M059J (cell line): Measurements from ENCODE around the gene STPG4. TPM values are rescaled to one million over a fixed set of nuclear protein-coding genes. Genes with fewer than 3 reads are reported as not detected.

Experiments used
- DNase-seq: peaks from one replicate; pipeline ENCODE4 v3.0.0-alpha.2; 2012; ENCODE audit warnings: low read depth
- total RNA-seq: library from RNA; depleted of rRNA; stranded (reverse); fragments of >200 nt; shearing (Covaris generic); gene quantifications from 2 replicates; pipeline ENCODE4 v1.2.3, GENCODE V29; 2014

The STPG4 gene
- total RNA-seq, 1 experiment from 2014 or later = 1.0 TPM

DNA sequence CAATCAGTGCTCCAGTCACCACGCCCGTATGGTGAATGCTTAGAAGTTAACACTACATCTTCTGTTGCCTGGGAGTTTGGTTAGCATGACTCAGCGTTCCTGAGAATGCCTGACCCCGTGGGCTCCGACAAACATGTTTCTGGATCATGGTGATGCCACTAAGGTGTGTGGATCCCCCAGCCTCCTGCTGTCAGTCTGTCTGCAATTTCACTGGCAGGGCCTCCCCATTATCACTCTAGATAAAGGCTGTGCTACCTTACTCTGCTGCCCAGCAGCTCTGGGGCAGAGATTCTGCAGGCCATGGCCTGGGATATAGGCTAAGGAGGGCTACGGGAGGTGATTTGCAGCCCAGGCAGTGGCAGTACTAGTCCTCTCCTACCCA, 66.0 kb downstream of the STPG4 start:
- peak; percentile 60 for DNase-seq

DNA sequence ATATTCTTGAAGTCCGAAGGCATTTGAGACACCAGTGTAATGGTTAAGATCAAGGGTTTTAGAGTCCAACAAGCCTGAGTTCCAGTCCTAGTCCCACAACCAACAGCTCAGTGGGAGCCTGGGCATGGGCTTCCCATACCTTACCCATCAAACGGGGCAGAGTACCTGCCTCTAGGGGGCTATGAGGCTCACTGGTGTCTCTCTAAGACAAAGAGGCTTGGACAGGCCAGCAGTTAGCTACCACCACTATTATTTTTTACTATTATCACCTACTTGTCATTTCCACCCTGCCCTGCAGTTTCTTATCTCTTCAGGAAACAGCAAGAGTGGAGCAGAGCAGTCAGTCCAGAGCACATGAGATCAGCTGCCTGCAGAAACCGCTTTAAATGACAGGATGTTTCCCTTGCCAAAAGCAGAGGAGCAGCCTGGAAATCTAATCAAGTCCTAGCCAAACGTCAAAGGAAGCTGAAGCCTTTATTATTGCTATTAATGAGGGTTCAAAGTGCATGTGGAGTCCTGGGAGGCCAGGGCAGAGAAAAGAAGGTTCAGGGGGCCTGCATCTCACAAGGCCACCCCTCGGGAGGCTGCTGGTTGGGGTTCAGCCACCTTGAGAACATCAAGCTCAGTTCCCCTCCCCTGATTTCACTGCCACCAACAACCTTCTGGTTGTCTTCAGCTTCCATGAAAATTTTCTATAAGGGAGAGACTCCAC, 66.6 kb downstream of the STPG4 start:
- peak; percentile 33 for DNase-seq

DNA sequence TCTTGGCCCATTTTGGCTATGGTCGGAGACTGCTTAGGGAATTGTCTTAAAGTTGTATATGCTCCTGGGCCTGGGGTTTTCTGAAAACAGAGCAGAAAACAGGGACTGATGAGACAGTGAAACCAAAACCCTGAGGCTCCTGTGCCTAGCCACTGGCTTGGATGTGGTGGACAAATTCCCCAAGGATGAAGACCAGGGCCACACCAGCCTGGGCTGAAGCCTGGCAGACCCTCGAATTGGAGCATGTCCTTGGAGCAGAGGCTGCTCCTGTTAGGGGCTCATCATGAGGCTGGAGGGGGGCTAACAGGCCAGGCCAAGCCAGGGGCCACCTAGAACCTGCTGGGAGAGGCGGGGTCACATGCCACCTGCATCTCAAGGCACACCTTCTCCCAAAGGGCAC, 68.1 kb downstream of the STPG4 start:
- DNase-seq = no peak

DNA sequence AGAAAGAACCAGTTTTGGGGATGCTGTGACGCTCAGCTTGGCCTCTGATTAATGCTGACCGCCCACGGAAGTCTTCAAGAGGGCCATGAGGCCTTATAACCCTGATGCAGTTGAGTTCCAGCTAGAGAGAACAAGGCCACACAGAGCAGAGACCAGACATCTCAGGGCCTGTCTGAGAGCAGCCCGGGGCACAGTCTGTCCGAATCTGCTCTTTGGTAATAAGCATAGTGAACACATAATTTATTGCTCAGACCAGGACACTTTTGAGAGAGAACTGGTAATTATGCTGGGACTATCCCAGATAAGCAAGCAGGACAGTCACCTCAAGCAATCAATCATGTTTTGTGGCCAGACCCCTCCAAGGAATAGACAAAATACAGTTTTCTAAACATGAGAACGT, 68.5 kb downstream of the STPG4 start:
- peak; percentile 59 for DNase-seq

DNA sequence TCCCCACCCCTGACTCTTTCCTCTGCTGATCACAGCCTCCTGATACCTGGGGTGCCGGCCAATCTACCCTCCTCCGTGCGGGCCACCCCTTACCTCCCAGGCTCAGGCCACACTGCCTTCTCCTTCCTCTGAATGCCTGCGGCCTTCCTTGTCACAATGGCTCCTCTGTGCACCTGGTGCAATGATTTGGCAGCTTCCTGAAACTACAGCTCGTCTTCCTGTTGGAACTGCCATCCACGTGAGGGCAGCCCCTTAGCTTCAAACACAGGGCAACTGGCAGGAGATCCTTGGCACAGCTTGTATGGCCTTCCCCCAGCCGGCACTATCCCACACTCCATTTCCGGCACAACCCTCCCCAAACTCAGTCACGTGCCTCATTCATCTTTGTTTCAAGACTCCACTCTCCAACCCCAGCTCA, 69.0 kb downstream of the STPG4 start:
- no peak for DNase-seq

DNA sequence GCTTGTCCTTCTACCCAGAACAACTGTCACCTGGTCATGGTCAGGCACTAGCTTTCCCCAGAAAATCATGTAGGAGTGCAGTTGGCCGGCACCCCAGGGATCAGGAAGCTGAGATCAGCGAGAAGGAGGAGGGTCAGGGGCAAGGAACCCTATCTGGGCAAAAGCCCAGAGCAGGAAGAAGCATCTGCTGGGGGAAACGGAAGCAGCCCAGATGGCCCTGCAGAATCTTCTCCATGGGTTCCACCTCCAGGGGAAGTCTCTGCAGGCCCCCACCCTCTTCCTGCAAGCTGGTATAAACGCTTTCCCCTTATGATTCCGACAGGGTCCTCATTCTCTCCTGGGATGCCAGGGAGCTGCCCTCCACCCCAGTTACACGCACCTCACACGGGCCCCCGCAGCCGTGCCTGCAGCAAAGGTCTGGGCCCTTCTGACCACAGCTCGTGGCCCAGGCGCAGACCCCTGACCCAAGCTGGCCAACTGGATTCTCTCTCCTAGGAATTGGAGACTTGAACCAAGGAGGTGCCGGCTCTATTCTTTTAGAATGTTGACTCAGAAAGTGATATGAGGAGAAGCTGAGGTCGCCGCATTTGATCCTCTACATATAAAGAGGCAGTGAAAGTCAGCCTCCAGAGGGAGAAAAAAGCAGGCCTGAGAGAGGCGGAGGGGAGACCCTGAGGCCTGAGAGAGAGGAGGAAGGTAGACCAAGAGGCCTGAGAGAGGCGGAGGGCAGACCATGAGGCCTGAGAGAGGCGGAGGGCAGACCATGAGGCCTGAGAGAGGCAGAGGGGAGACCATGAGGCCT, 71.0 kb downstream of the STPG4 start:
- DNase-seq = no peak

DNA sequence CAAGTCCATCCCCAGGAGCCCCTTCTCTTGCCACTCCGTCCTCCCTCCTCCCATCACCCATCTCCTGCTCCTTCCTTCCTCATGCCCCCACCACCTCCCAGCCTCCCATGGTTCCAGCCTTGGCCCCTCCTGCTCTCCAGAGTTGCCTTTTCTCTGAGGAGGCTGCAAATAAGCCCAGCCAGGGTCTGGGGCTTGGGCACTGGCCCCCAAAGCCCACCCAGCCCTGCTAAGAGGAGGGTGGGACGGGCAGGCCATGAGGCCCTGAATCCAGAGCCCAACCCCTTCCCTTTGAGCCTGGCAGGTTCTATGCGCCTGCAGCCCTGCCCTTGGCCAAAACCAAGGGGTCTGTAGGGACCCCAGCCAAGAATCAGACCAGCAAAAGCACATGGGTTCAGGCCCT, 71.6 kb downstream of the STPG4 start:
- no peak for DNase-seq

DNA sequence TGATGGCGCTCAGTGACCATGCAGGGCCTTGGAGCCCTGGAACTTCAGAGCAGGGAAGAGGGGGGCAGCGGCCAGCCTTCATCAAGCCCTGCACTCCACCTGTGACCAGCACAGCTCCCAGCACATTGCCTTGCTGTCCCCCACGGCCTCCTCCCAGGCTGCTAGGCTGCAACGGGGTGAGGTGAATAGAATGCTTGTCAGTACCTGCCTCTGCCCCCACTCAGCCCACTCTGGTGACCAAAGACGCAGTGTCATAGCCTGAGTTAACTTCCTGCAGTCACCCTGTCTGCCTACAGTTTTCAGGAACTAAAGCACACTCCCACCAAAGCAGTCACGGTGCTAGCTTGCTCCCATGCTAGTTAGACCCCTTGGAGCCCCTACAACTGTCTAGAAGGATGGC, 72.1 kb downstream of the STPG4 start:
- no peak for DNase-seq

DNA sequence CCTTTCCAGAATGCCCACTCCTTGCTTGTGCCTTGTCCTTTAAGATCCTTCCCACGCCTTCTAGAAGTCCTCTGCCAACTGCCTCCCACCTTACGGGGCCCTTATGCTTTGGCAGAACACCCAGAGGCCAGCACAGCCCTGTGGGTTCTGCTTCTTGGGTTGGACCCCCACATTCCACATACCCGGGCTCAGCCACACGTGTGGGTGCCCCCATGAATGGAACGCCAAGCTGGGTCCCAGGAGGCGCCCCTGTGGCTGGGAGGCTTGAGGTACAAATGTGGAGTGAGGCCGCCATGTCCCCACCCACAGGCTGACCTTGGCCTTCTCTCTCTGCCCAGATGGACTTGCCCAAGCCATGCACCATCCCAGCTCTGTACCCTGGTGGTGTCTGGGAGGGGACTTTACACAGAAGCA, 74.2 kb downstream of the STPG4 start:
- no peak for DNase-seq

DNA sequence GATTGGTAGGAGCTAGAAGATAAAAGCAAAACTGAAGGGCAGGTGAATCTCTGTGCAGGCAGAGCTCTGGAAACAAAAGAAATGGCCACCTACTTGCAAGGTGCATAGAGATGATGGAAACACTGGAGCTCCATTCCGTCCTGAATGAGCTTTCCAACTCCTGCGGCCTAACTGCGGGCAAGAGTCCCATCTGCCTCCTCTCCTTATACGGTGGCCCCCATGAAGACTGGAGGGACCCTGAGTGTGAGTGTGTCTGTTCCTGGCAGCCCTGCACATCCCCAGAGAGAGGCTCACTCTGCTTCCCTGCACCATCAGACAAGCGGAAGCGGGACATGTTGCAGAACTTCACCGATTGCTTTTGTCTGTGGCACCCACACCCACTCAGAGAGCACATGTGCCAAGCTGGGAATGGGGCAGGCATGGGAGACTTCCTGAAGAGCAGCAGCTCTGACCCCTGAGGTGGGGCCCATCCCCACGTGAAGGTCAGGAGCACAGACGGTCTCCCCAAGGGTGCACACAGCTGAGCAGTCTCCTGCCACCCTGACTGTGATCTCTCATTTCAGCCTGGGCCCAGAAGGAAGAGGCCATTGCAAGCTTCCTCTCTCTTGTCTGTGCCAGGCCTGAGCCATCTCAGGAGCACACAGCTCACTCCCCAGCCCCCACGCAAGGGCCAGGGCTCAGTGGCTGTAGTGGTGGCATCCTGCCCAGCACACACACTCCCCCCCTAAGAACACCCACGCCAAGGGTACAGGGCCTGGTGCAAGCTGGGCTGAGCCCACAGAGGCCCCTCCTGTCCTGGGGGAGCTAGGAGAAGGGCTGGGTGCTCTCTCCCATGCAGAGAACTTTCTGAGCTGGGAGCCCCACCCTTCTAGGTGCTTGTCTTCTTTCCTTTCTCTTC, 75.3 kb downstream of the STPG4 start:
- no peak for DNase-seq

DNA sequence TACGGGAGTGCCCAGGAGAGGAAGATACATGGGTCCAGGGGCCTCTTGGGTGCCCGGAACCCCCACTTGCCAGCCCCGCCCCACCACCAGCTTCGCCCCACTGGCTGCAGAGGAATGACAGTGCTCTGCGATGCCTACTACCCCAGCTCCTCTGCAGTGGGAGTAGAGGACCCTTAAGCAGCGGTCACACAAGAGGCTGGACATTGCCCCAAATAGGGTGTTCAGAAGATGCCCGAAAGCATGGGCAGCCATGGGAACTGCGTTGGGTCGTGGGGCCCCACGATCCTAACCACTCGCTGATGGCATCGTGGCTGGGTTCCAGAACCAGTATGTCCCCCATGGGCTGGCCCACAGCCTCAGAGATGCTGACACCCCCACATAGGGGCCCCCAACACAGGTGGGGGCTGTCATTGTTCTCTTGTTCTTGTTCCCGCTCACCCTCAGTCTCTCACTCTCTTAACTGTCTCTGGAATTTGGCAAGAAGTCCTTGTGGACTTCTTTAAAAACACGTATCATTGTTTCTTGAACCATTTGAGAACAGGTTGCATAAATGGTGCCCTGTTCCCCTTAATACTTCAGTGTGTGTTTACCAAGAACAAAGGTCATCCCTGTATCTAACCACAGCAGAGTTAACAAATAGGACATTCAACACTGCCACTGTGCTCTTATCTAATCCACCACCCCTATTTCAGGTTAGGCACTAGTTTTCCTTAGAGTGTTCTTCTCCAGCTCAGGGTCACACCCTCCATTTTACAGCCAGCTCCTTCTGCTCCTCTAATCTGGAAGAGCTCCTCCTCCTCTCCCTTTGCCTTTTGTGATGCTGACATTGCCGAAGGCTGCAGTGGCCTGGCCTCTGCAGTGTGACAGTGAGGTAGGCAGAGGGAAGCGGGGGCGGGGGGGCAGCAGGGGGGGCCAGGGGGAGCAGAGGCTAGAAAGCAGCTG, 76.3 kb downstream of the STPG4 start:
- DNase-seq = peak; percentile 33

DNA sequence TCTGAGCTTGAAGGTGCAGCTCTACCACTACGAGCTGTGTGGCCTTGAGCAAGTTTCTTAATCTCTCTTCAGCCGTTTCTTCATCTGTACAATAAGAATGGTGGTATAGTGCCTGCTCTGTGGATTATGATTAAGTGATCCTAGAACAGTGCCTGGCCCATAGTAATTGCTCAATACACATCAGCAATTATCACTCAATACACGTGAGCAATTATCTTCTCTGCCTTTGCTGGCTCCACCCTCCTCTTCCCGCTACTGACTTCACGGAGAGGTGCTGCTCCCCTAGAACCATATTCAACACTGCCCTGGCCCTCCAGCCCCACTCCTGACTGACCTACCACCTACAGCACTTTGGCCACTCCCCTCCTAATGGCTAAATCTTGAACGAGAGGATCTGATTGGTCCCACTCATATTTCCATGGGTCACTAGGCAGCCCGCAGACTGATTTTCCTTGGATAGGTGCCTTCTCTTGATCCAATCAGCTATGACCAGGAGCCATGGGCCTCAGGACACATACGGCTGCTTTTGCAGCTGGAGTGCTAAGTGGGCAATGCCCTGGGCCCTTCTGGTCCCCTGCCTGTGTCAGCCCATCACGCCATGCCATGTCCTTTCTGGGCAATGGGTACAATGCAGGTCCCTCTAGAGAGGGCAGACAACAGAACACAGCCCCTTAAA, 77.5 kb downstream of the STPG4 start:
- no peak for DNase-seq

DNA sequence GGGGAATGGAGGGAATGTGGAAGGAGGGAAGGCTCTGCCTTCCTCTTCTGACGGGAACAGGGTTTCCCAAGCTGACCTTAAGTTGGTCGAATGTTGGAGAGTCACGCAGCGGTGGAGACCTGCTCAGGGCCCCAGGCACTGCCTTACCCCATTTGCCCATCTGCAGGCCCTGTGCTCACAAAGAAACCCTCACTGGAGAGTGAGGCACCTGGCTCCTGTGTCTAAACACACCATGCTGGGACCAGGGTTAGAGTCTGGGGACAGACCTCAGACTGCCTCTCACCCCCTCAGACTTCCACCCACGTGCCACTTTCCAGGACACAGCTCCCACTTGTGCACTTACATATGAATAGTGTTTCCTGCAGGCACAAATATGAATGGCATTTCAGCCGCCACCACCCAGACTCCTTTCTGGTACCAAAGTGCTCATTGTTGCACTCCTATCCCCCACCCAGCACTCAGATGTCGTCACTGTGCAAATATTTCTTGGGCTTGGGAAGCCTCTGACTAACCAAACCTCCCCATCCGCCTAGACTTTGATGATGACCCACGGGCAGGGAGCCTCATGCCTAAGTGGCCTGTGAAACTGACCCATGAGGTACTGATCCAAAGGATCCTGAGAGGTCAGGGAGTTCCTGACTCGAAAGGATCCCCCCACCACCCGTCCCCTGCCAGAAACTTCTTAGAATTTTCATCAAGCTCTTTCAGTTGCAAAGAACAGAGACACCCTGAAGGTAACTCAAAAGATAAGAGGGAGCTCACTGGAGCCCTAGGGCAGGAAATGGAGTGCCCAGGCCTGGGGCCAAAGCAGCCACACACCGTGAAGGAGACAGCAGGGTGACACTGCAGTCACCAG, 78.3 kb downstream of the STPG4 start:
- DNase-seq = peak; percentile 99

DNA sequence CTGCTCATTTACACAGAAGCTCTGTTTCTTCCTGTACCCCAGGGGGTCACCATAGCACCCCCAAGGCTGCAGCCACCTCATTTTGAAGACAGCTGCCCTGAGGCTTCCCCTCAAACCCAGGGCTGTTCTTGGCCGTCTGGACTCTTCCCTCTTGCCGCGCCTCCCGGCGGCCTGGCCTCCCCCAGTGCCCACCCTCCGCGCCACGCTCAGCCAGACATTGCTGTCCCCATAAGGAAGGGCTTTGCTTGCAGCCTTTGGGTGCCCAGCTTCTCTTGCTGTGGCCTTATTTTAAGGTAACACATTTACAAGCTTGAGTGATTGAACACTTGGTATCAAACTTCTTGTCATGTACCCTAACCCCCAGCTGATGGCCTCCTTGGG, 79.0 kb downstream of the STPG4 start:
- DNase-seq = no peak

DNA sequence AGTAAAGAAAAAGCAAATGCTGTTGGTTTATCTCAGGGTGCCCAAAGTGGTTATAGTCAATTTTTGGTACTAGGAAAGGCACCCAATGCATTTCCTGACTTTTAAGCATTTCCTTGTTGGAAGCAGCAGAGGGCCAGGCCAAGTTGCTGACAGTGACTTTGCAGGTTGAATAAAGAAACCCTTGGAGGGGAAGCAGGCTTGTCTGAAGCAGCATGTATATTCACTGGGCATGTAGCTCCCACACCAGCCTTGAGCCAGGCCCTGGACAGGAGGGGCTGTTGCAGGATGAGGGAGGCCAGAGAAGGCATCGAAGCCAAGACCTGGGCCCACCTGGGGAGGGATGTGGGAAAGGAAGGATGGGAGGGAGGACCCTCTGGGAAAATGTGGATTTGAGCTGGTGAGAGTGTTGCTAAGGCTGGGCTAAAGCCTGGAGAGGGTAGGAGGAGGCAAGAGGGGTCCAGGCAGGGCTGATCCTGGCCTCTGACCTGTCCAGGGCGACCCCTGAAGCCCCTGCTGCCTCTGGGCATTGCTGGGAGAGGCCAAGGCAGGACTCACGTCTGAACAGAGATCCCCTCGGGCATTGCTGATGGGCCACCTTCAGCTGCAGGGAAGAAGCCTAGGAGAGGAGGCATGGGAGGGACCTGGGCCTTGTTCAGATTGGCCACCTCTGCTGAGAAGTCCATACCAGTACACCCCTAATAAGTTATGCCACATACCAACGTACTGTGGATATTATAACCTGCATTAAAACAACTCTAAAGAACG, 79.6 kb downstream of the STPG4 start:
- DNase-seq = peak; percentile 52

DNA sequence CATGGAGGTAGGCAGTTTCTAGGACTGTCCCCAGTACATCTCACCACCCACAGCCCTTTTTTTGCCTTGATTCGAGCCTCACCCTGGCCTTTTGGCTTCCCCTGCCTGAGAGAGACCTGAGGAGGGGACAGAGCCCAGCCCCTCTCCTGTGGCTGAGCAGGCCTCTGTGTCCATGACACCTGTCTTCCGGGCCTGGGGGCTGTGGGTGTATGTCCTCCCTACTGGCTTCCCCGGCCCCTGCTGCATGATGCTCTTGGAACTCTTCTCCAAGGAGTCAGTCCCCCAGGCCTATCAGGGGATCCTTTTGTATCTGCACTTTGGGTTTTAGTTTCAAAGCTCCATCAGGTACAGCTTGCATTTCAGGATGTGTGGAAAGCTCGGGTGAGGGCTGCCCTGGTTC, 80.4 kb downstream of the STPG4 start:
- no peak for DNase-seq

DNA sequence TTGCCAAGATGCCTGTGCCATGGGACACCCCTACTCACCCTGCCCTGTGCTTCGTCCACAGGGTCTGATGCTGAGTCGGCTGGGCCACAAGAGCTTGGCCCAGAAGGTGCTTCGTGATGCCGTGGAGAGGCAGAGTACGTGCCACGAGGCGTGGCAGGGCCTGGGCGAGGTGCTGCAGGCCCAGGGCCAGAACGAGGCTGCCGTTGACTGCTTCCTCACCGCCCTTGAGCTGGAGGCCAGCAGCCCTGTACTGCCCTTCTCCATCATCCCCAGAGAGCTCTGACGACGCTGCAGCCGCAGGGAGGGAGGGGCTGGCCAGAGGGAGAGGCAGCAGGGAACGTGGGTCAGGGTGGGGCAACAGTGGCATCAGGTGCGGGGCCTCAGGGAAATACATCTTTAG, 81.5 kb downstream of the STPG4 start:
- DNase-seq = no peak

DNA sequence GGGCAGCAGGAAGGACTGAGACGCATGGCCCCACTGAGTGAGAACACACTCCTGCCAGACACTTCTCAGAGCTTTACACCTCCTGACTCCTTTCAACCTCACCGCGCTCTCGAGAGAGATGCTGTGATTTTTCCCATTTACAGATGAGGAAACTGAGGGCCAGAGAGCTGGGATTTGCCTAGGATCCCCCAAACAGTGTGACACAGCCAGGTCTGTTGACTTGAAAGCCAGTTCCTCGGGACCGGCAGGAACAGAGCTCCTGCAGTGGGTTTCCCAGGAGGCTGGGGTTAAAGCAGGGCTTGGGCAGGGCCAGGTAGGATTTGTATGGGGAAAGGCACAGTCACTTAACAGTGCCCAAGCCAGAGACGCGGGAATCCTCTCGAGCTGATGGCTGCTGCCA, 81.9 kb downstream of the STPG4 start:
- DNase-seq = no peak

DNA sequence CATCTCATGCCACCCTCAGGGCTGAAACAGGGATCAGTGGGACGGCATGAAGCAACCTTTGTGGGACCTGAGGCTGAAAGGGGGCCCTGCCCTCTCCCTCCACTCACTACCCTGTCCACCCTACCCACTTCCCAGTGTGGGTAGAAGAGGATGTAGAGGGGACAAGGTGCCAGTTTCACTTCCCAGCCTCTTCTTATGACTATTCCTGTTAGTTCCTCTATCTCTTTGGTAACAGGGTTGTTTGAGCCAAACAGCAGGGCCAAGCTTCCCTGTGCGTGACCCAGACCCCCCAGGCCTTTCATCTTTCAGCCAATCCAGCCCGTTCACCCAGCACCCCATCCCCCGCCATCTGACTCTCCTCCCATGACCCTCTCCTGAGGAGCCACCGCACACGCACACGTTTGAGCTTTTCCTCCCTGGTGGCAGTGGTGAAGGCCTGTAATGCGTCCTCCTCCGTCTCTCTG, 82.3 kb downstream of the STPG4 start:
- DNase-seq = no peak
